Esophagus squamous epithelium (tissue), 5 donors: Measurements from ENCODE around the gene RTN4RL1. TPM values are rescaled to one million over a fixed set of nuclear protein-coding genes. Genes with fewer than 3 reads are reported as not detected.

Source experiments
- DNase-seq: peaks from one replicate; lab custom pipeline; 2025; lab: John Stamatoyannopoulos, UW
- H3K27ac ChIP-seq, 4 donors: fragments of 200-600 bp; sonication (generic); one replicate each; pipeline ENCODE4 v1.5.1; 2016 to 2019; ENCODE audit warnings: mild to moderate bottlenecking in 1 of 4
- H3K27me3 ChIP-seq, 4 donors: fragments of 200-600 bp; sonication (generic); 1 replicate in 3 of 4; 2 replicates in 1 of 4; pipeline versions ENCODE4 v1.5.1 to v1.6.0; 2017 to 2021; ENCODE audit warnings: antibody characterized with exemption in 1 of 4
- H3K36me3 ChIP-seq, 3 donors: fragments of 200-600 bp; sonication (generic); one replicate each; pipeline ENCODE4 v1.5.1; 2016 to 2019
- H3K4me1 ChIP-seq, 3 donors: fragments of 200-600 bp; sonication (generic); one replicate each; pipeline ENCODE4 v1.5.1; 2017 to 2019
- H3K4me3 ChIP-seq, 4 donors: fragments of 200-600 bp; sonication (generic); 1 replicate in 3 of 4; 2 replicates in 1 of 4; pipeline ENCODE4 v1.5.1; 2016 to 2019; ENCODE audit warnings: mild to moderate bottlenecking in 2 of 4, moderate library complexity in 1 of 4
- H3K9me3 ChIP-seq, 3 donors: fragments of 200-600 bp; sonication (generic); one replicate each; pipeline ENCODE4 v1.5.1; 2016 to 2019
- POLR2A ChIP-seq, 4 donors: fragments of 450-650 bp; IDR thresholded peaks; one replicate each; pipeline ENCODE4 v1.6.1; 2017; ENCODE audit warnings: antibody characterized with exemption in 4 of 4, mild to moderate bottlenecking in 4 of 4, moderate library complexity in 3 of 4
- WGBS, 2 donors: methylation state at CpG; one replicate each; pipeline ENCODE4 v1.1.5; 2018; 5-methylcytosine and 5-hydroxymethylcytosine counted together
- intact Hi-C: fragments of 100-400 bp; cut with DNase I; formaldehyde crosslinking; loops from one replicate; pipeline ENCODE4 v1.15.0; 2022
- total RNA-seq, 4 donors: library from RNA; depleted of rRNA; stranded (reverse); fragments of >200 nt; gene quantifications; one replicate each; pipeline ENCODE4 v1.1.0, GENCODE V29; 2016
- TF ChIP-seq, protein P1 (sequence below), 6 experiments: fragments of 450-650 bp in 4 of 6; fragments of 200-600 bp in 2 of 6; sonication (generic) in 2 of 6; IDR thresholded peaks; one replicate each; pipeline ENCODE4 v1.5.1; 2016 to 2019; ENCODE audit warnings: antibody characterized with exemption in 6 of 6, mild to moderate bottlenecking in 4 of 6, moderate library complexity in 4 of 6
- donor health status: DM: yes; HTN: yes; CAD: no.

The RTN4RL1 gene
- total RNA-seq, 4 donors from 2014 or later, result 1.1 to 4.0 (median 2.0) TPM

DNA sequence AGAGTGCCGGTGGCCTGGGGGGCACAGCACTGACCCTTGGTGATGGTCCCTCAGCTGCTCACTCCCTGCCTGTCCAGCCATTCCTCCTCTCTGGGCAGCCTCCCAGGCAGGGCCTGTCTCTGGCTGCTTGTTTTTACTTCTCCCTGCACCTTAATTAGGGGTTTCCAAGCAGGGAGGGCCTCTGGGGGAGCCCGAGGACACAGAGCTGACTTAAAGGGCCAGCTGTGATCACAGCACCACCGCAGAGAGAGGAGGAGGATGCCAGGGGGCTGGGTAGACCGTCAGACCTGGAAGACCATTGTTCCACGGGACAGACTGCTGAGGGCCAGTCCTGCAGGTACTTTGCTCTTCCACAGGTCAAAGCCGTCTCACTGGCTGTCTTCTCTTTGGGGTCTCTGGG, 3.6 kb upstream of the RTN4RL1 start:
- Histone ChIP-seq H3K27me3 (peaks cover 0 to 53% (median 0%) of the 10 kb centered on the region in 4 donors), H3K4me1 (peaks cover 29 to 61% (median 34%) of the 10 kb centered on the region in 3 donors), H3K27ac (no peak overlapping the region), H3K36me3 (peaks cover 4 to 6% (median 4%) of the 10 kb centered on the region in 3 donors), H3K9me3 (no peaks in the 10 kb centered on the region), H3K4me3 (no peak overlapping the region)
- TF ChIP-seq POLR2A (IDR thresholded peaks at IDR 0.05), result no peak
- TF ChIP-seq, protein P1, sequence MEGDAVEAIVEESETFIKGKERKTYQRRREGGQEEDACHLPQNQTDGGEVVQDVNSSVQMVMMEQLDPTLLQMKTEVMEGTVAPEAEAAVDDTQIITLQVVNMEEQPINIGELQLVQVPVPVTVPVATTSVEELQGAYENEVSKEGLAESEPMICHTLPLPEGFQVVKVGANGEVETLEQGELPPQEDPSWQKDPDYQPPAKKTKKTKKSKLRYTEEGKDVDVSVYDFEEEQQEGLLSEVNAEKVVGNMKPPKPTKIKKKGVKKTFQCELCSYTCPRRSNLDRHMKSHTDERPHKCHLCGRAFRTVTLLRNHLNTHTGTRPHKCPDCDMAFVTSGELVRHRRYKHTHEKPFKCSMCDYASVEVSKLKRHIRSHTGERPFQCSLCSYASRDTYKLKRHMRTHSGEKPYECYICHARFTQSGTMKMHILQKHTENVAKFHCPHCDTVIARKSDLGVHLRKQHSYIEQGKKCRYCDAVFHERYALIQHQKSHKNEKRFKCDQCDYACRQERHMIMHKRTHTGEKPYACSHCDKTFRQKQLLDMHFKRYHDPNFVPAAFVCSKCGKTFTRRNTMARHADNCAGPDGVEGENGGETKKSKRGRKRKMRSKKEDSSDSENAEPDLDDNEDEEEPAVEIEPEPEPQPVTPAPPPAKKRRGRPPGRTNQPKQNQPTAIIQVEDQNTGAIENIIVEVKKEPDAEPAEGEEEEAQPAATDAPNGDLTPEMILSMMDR (IDR thresholded peaks at IDR 0.05), result no peak
- intact Hi-C loops, result loop anchor here (5.0 kb wide), 1 partner anchor 121 kb away; no protein-coding TSS in a partner anchor
- no peak for DNase-seq
- 48% methylated on average over 3 of the region's 6 CpGs; no CpG with 5 or more reads in 1 of the 2 donors for WGBS, 2 donors

DNA sequence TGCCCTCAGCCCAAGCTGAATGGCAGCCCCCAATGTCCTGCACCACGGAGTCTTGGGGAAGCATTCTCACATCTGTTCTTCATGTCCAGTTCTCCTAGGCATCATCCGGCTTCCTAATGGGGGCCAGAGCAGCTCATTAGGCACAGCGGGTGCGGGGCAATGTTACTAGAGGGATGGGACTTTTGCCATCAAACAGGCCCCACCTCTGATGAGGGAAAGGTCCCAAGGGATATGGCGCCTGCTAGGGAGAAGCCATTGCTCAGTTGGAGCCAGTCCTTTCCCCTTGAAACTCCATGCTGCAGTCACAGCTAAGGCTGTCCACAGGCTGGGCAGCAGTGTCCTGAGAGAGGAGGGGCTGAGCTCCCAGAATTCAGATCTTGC, 3.1 kb upstream of the RTN4RL1 start:
- Histone ChIP-seq H3K4me3 (no peak overlapping the region), H3K36me3 (peaks cover 0 to under 1% (median 0%) of the 10 kb centered on the region in 3 donors), H3K27me3 (peaks cover 0 to 59% (median 0%) of the 10 kb centered on the region in 4 donors), H3K27ac (no peak overlapping the region), H3K4me1 (peaks cover 29 to 66% (median 34%) of the 10 kb centered on the region in 3 donors), H3K9me3 (no peaks in the 10 kb centered on the region)
- WGBS, 2 donors, result 82 to 88% methylated on average over 1 to 3 of the region's 5 CpGs
- intact Hi-C loops, result loop anchor here (5.0 kb wide), 1 partner anchor 121 kb away; no protein-coding TSS in a partner anchor
- DNase-seq, result no peak
- TF ChIP-seq POLR2A (IDR thresholded peaks at IDR 0.05), result no peak
- TF ChIP-seq, protein P1 (IDR thresholded peaks at IDR 0.05), result no peak

DNA sequence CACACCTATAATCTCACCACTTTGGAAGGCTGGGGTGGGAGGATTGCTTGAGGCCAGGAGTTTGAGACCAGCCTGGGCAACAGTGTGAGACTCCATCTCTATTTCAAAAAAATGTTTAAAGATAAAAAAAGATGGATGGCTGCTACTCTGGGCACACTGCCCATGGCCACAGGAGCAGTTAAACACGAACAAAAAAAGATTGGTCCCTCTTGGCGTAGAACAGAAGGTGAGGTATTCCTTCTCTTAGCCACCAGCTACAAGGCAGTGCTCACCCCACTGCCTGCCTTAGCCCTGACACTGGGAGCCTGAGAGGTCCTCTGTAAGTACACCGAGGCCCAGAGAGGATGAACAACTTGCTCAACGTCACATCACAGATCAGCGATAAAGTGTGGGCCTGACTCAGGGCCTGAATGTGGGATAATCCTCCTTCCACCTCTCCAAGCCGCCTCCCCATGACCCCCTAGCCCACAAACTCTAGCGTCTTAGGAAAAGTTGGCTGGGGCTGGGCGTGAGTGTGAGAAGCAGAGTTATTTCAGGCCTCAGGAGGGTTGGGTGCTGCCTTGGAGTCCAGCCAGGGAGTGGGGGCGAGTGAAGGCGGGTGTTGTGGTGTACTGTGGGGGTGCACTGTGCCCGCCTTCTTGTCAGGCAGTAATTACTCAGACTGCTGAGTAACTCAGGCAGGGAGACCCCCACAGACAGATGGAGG, 2.5 kb upstream of the RTN4RL1 start:
- intact Hi-C loops, result loop anchor here (5.0 kb wide), 1 partner anchor 120 kb away; no protein-coding TSS in a partner anchor
- peaks cover 29 to 69% (median 34%) of the 10 kb centered on the region in 3 donors for H3K4me1 ChIP-seq
- 67 to 72% methylated on average over 3 of the region's 11 CpGs for WGBS, 2 donors

DNA sequence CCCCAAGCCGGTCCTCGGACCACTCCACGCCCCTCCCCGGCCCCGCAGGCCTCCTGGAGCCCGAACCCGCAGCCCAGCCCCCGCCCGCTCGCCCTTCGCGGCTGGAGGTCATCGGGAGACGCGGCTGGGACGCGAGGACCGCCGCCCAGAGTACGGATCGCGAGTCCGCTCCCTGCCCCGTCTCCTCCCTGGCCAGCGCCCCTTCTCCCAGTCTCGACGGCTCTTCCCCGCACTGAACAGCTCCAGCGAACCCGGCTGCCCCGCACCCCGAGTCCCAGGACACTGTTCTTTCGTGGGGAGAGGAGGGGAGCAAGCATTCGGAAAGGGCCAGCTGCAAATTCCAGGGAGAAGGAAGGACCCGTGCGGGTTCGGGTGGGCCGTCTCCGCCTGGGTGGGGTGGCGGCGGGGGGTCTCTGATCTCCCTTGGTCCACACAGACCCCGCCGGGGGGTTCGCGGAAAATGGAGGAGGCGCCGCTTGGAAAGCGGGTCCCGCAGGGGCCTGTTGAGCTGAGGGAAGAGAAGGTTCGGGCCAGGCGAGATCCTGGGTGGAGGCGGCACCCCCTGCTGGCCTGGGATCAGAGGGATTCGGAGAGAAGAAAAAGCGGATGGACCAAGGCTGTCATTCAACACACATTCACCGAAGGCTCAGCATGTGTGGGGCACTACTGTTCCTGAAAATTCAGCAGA, 632 bp upstream of the RTN4RL1 start:
- Histone ChIP-seq H3K4me3 (peak overlapping the region; percentile 48 to 73 (median 62)), H3K36me3 (no peaks in the 10 kb centered on the region), H3K4me1 (peaks cover 24 to 57% (median 24%) of the 10 kb centered on the region in 3 donors), H3K9me3 (no peaks in the 10 kb centered on the region), H3K27me3 (peaks cover 0 to 69% (median 0%) of the 10 kb centered on the region in 4 donors), H3K27ac (peak overlapping the region in 3 of 4 donors; percentile 20 to 71 (median 39))
- no peak for TF ChIP-seq POLR2A (IDR thresholded peaks at IDR 0.05)
- TF ChIP-seq, protein P1 (IDR thresholded peaks at IDR 0.05), result peak; percentile 31 to 78 (median 68)
- no peak for DNase-seq
- 0 to 4% methylated on average over 5 to 9 of the region's 55 CpGs for WGBS, 2 donors
- intact Hi-C loops, result loop anchor here (5.0 kb wide), 1 partner anchor 118 kb away; no protein-coding TSS in a partner anchor

More for the DNA sequence above, 2.5 kb upstream of the RTN4RL1 start:
- peaks cover 0 to 64% (median 0%) of the 10 kb centered on the region in 4 donors for H3K27me3 ChIP-seq
- H3K36me3 ChIP-seq, result no peaks in the 10 kb centered on the region
- H3K9me3 ChIP-seq, result no peaks in the 10 kb centered on the region
- no peak overlapping the region for H3K4me3 ChIP-seq
- no peak for DNase-seq
- no peak overlapping the region for H3K27ac ChIP-seq
- TF ChIP-seq POLR2A (IDR thresholded peaks at IDR 0.05), result no peak
- TF ChIP-seq, protein P1 (IDR thresholded peaks at IDR 0.05), result no peak
